Transverse colon (tissue), 3 donors: ENCODE measurements around the gene MBD2.

Source experiments
- POLR2A ChIP-seq: fragments of 450-650 bp; IDR thresholded peaks from one replicate; pipeline ENCODE4 v1.6.1; 2016; ENCODE audit warnings: antibody characterized with exemption, mild to moderate bottlenecking, moderate library complexity
- TF ChIP-seq, protein P1 (sequence below), 5 experiments: fragments of 200-600 bp in 3 of 5; fragments of 450-650 bp in 2 of 5; sonication (generic) in 3 of 5; IDR thresholded peaks; 1 replicate in 2 of 5; 2 replicates in 3 of 5; pipeline ENCODE4 v1.5.1; 2016 to 2017; ENCODE audit warnings: antibody characterized with exemption in 5 of 5, inconsistent platforms in 3 of 5, mild to moderate bottlenecking in 2 of 5, moderate library complexity in 1 of 5

DNA sequence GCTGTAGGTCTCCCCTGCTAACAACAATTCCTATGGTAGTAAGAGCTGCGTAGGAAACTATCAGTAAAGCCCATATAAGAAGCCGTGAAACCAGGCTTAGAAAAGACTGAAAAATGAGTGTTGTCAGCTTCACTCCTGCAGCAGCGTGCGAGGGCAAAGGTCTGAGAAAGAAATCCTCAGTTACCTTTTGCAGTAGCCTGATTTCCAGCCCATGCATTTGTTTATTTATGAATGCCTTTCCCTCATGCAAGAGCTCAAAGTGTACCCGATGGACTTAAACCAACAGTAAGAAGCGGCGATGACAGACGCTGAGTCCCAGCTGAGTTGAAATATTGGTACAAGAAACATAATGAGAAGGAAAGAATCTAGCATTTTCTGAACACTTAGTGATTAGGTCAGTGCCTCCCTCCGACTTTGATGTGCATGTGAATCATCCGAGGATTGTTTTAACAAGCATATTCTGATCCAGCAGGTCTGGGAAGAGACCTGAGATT lies 29.8 kb upstream of the MBD2 start:
- TF ChIP-seq POLR2A: no peak
- TF ChIP-seq, protein P1, sequence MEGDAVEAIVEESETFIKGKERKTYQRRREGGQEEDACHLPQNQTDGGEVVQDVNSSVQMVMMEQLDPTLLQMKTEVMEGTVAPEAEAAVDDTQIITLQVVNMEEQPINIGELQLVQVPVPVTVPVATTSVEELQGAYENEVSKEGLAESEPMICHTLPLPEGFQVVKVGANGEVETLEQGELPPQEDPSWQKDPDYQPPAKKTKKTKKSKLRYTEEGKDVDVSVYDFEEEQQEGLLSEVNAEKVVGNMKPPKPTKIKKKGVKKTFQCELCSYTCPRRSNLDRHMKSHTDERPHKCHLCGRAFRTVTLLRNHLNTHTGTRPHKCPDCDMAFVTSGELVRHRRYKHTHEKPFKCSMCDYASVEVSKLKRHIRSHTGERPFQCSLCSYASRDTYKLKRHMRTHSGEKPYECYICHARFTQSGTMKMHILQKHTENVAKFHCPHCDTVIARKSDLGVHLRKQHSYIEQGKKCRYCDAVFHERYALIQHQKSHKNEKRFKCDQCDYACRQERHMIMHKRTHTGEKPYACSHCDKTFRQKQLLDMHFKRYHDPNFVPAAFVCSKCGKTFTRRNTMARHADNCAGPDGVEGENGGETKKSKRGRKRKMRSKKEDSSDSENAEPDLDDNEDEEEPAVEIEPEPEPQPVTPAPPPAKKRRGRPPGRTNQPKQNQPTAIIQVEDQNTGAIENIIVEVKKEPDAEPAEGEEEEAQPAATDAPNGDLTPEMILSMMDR (IDR thresholded peaks at IDR 0.05): no peak
